Measurements from ENCODE around the gene PCSK2.

Gene PCSK2

DNA sequence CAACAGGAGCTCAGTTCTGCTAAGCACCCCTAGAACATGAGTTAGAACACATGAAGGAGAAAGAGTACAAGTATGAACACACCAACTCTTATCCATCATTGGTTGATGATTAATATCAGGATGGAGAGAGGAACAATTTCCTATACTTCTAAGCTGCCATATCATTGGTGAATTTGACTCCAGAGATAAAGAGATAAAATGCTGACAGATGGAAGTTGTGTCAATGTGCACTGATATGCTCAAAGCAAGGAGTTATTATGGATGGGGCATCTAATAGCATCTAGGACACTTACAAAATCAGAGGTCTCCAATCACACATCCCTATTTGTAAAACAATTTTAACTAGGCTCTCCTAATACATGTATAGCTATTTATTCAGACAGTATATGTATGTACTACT, 159.0 kb downstream of the PCSK2 start:
- H3K27me3 ChIP-seq (ENCODE audit: control insufficient read depth, insufficient read depth, low read length, poor library complexity, severe bottlenecking): no peaks in the 10 kb centered on the region
- H3K27ac ChIP-seq (ENCODE audit: insufficient read depth, low read depth, low read length, poor library complexity, severe bottlenecking): no peak overlapping the region
- no peaks in the 10 kb centered on the region for H3K4me1 ChIP-seq (ENCODE audit: control insufficient read depth, insufficient read depth, low read length)
- no peaks in the 10 kb centered on the region for H3K9me3 ChIP-seq (ENCODE audit: control insufficient read depth, low read length)
- H3K36me3 ChIP-seq (ENCODE audit: control insufficient read depth, insufficient read depth, low read length): no peaks in the 10 kb centered on the region
- H3K4me3 ChIP-seq (ENCODE audit: insufficient read depth, low read depth, low read length): no peak overlapping the region

DNA sequence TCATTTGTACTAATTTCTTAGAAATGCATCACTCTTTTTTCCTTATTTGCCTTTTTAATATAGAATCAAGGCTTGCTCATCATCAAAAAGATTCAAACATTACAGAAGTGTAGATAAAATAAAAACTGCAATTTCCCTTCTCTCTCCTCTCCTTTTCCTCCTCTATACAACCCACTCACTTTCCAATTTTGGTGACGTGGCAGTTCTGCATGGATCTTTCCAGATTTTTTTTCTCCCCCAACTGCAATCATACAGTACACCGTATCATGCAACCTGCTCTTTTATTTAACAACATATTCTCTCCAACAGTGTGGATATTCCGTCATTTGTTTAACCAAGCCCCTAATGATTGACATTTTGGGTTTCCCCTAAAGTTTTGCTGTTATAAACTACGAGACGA, 163.8 kb downstream of the PCSK2 start:
- H3K27ac ChIP-seq (ENCODE audit: insufficient read depth, low read depth, low read length, poor library complexity, severe bottlenecking): no peak overlapping the region
- 94 to 96% methylated on average over 5 of the region's 5 CpGs for WGBS, 2 experiments
- H3K9me3 ChIP-seq (ENCODE audit: control insufficient read depth, low read length): no peaks in the 10 kb centered on the region
- H3K4me3 ChIP-seq (ENCODE audit: insufficient read depth, low read depth, low read length): no peak overlapping the region
- H3K36me3 ChIP-seq (ENCODE audit: control insufficient read depth, insufficient read depth, low read length): no peaks in the 10 kb centered on the region
- H3K27me3 ChIP-seq (ENCODE audit: control insufficient read depth, insufficient read depth, low read length, poor library complexity, severe bottlenecking): no peaks in the 10 kb centered on the region
- H3K4me1 ChIP-seq (ENCODE audit: control insufficient read depth, insufficient read depth, low read length): no peaks in the 10 kb centered on the region

DNA sequence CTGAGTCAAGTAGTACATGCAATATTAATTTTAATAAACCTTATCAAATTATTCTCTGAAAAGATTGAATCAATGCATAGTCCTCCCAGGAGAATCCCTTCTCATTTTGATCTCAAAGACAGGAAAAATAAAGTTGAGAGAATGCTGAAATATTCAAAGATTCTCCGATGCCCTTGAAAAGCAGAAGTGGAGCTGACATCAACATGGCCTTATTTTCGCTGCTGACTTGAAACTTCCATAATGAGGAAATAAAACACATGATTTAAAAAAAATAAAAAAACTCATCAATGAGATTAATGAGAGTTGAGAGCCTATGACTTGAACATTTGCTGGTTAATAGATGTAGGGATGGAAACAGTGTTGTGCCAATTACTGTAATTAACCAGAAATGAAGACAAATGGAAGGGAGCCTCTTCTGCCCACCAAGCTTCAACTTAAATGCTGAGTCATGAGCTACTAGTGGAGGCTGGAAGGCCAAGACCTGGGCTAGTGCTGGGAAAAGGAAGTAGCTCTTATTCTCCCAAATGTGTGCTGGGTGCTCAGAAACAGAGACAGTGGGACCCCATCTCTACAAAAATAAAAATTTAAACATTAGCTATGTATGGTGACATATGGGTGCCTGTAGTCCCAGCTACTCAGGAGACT, 164.4 kb downstream of the PCSK2 start:
- Histone ChIP-seq H3K27ac (ENCODE audit: insufficient read depth, low read depth, low read length, poor library complexity, severe bottlenecking) (no peak overlapping the region), H3K9me3 (ENCODE audit: control insufficient read depth, low read length) (no peaks in the 10 kb centered on the region), H3K36me3 (ENCODE audit: control insufficient read depth, insufficient read depth, low read length) (no peaks in the 10 kb centered on the region), H3K4me1 (ENCODE audit: control insufficient read depth, insufficient read depth, low read length) (no peaks in the 10 kb centered on the region), H3K27me3 (ENCODE audit: control insufficient read depth, insufficient read depth, low read length, poor library complexity, severe bottlenecking) (no peaks in the 10 kb centered on the region), H3K4me3 (ENCODE audit: insufficient read depth, low read depth, low read length) (no peak overlapping the region)
- WGBS, 2 experiments: 96 to 100% methylated on average over 2 of the region's 2 CpGs

DNA sequence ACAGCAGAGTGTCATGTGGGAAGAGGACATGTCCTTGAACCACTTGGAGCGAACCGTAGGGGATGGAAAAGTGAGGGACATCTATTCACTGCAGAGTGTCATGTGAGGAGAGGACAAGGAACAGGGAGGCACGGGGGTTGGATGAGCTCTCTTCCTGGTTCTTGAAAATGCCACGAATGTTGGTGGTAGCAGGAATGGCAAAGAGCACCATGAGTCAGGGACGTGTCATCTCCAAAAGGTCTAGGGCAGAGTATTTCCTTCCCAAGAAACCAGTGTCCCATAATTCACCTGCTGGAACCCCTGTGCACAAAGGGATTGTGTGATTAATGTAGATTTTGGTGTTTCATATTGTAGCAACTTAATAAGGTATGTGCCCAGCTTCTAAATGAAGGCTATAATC, 167.6 kb downstream of the PCSK2 start:
- no peaks in the 10 kb centered on the region for H3K4me1 ChIP-seq (ENCODE audit: control insufficient read depth, insufficient read depth, low read length)
- no peak overlapping the region for H3K27ac ChIP-seq (ENCODE audit: insufficient read depth, low read depth, low read length, poor library complexity, severe bottlenecking)
- H3K36me3 ChIP-seq (ENCODE audit: control insufficient read depth, insufficient read depth, low read length): no peaks in the 10 kb centered on the region
- H3K4me3 ChIP-seq (ENCODE audit: insufficient read depth, low read depth, low read length): no peak overlapping the region
- H3K9me3 ChIP-seq (ENCODE audit: control insufficient read depth, low read length): no peaks in the 10 kb centered on the region
- H3K27me3 ChIP-seq (ENCODE audit: control insufficient read depth, insufficient read depth, low read length, poor library complexity, severe bottlenecking): no peaks in the 10 kb centered on the region
- 90 to 94% methylated on average over 5 of the region's 5 CpGs for WGBS, 2 experiments

- no peak overlapping the region for H3K4me3 ChIP-seq (ENCODE audit: insufficient read depth, low read depth, low read length)
- H3K27ac ChIP-seq (ENCODE audit: insufficient read depth, low read depth, low read length, poor library complexity, severe bottlenecking): no peak overlapping the region
- no peaks in the 10 kb centered on the region for H3K4me1 ChIP-seq (ENCODE audit: control insufficient read depth, insufficient read depth, low read length)
- WGBS, 2 experiments: 91 to 95% methylated on average over 3 of the region's 3 CpGs
- no peaks in the 10 kb centered on the region for H3K36me3 ChIP-seq (ENCODE audit: control insufficient read depth, insufficient read depth, low read length)
- H3K9me3 ChIP-seq (ENCODE audit: control insufficient read depth, low read length): no peaks in the 10 kb centered on the region
- H3K27me3 ChIP-seq (ENCODE audit: control insufficient read depth, insufficient read depth, low read length, poor library complexity, severe bottlenecking): no peaks in the 10 kb centered on the region
These were observed 168.9 kb downstream of the PCSK2 start for GRCh38 chr20:17395729-17396128.

DNA sequence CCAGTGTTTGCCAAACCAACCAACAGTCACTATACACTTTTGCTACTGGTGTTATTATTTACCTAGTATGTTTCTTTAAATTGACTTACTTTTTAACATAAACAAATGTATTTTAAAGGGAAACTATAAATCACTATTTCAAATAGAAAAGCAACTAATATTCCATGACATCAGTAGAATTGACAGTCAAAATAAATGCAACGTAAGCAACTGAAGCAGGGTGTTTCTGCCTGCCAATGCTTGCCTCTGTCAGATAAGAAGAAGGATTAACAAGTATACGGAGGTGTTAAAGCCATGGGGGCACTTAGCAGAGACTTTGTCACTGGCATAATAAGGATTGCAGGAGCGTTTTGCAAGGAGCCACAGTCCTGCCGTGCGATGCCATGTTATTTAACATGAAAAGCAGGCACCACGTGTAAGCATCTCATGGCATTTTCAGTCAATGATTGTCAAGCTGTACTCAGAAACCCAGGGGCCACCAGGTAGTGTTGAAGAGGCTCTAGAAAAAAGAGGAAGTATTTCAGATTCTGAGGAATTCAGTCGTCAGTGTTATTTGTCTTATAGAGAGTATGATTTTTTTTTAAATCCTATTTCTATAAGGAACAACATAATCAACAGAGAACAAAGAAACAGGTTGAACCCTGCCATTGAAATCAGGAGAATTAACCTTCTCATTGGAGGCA, 172.6 kb downstream of the PCSK2 start:
- Histone ChIP-seq H3K4me1 (ENCODE audit: control insufficient read depth, insufficient read depth, low read length) (no peaks in the 10 kb centered on the region), H3K27ac (ENCODE audit: insufficient read depth, low read depth, low read length, poor library complexity, severe bottlenecking) (no peak overlapping the region), H3K36me3 (ENCODE audit: control insufficient read depth, insufficient read depth, low read length) (no peaks in the 10 kb centered on the region), H3K9me3 (ENCODE audit: control insufficient read depth, low read length) (no peaks in the 10 kb centered on the region), H3K27me3 (ENCODE audit: control insufficient read depth, insufficient read depth, low read length, poor library complexity, severe bottlenecking) (no peaks in the 10 kb centered on the region), H3K4me3 (ENCODE audit: insufficient read depth, low read depth, low read length) (no peak overlapping the region)
- WGBS, 2 experiments: 71 to 73% methylated on average over 5 of the region's 7 CpGs

DNA sequence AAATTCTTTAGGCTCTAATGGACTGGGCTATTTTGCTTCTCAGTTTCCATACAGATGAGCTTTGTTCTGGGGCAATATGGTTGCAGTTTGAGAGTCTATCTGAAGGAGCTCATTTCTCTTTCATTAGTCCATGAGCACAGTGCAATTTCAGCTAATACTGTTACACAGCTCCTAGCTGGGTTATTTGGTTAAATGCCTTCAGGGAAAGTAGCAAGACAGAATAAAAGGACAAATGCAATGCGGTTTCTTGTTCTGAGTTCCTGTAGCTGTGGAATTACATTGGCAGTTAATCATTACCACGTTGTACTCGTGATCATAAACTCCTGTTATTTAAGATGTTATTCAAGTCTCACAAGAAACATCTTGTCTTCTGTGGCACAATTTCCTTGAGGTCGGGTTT, 176.6 kb downstream of the PCSK2 start:
- H3K36me3 ChIP-seq (ENCODE audit: control insufficient read depth, insufficient read depth, low read length): no peaks in the 10 kb centered on the region
- no peak overlapping the region for H3K4me3 ChIP-seq (ENCODE audit: insufficient read depth, low read depth, low read length)
- no peaks in the 10 kb centered on the region for H3K27me3 ChIP-seq (ENCODE audit: control insufficient read depth, insufficient read depth, low read length, poor library complexity, severe bottlenecking)
- no peaks in the 10 kb centered on the region for H3K9me3 ChIP-seq (ENCODE audit: control insufficient read depth, low read length)
- no peak overlapping the region for H3K27ac ChIP-seq (ENCODE audit: insufficient read depth, low read depth, low read length, poor library complexity, severe bottlenecking)
- WGBS, 2 experiments: 95 to 96% methylated on average over 4 of the region's 4 CpGs
- no peaks in the 10 kb centered on the region for H3K4me1 ChIP-seq (ENCODE audit: control insufficient read depth, insufficient read depth, low read length)

- Histone ChIP-seq H3K9me3 (ENCODE audit: control insufficient read depth, low read length) (no peaks in the 10 kb centered on the region), H3K36me3 (ENCODE audit: control insufficient read depth, insufficient read depth, low read length) (no peaks in the 10 kb centered on the region), H3K27me3 (ENCODE audit: control insufficient read depth, insufficient read depth, low read length, poor library complexity, severe bottlenecking) (no peaks in the 10 kb centered on the region), H3K4me3 (ENCODE audit: insufficient read depth, low read depth, low read length) (no peak overlapping the region), H3K27ac (ENCODE audit: insufficient read depth, low read depth, low read length, poor library complexity, severe bottlenecking) (no peak overlapping the region), H3K4me1 (ENCODE audit: control insufficient read depth, insufficient read depth, low read length) (no peaks in the 10 kb centered on the region)
- 95 to 98% methylated on average over 3 of the region's 3 CpGs for WGBS, 2 experiments
These were observed 179.3 kb downstream of the PCSK2 start for GRCh38 chr20:17406051-17406590.

GRCh38 chr20:17407550-17407949, 180.7 kb downstream of the PCSK2 start:
- Histone ChIP-seq H3K27me3 (ENCODE audit: control insufficient read depth, insufficient read depth, low read length, poor library complexity, severe bottlenecking) (no peaks in the 10 kb centered on the region), H3K4me1 (ENCODE audit: control insufficient read depth, insufficient read depth, low read length) (no peaks in the 10 kb centered on the region), H3K36me3 (ENCODE audit: control insufficient read depth, insufficient read depth, low read length) (no peaks in the 10 kb centered on the region), H3K4me3 (ENCODE audit: insufficient read depth, low read depth, low read length) (no peak overlapping the region), H3K9me3 (ENCODE audit: control insufficient read depth, low read length) (no peaks in the 10 kb centered on the region), H3K27ac (ENCODE audit: insufficient read depth, low read depth, low read length, poor library complexity, severe bottlenecking) (no peak overlapping the region)
- 94 to 95% methylated on average over 5 of the region's 5 CpGs for WGBS, 2 experiments

DNA sequence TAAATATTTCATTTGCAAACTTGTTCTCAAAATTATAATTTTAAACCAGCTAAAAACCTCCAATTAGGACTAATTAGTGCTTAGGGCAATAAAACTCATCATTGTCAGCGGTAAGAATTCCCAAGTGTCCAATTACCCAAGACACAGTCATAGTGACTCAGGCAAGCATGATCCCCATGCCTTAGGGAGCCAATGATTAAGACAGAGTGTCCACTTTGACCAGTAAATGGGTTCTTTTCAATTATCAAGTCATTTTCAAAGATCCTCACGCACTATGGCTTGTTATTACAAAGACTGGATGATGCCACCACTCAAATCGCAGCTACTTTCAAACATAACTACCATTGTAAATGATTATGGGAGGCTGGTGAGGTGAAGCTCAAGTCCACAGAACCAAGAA, 190.4 kb downstream of the PCSK2 start:
- H3K27ac ChIP-seq (ENCODE audit: insufficient read depth, low read depth, low read length, poor library complexity, severe bottlenecking): no peak overlapping the region
- H3K27me3 ChIP-seq (ENCODE audit: control insufficient read depth, insufficient read depth, low read length, poor library complexity, severe bottlenecking): no peaks in the 10 kb centered on the region
- H3K4me1 ChIP-seq (ENCODE audit: control insufficient read depth, insufficient read depth, low read length): no peaks in the 10 kb centered on the region
- no peak overlapping the region for H3K4me3 ChIP-seq (ENCODE audit: insufficient read depth, low read depth, low read length)
- WGBS, 2 experiments: 92 to 93% methylated on average over 2 of the region's 3 CpGs
- no peaks in the 10 kb centered on the region for H3K9me3 ChIP-seq (ENCODE audit: control insufficient read depth, low read length)
- no peaks in the 10 kb centered on the region for H3K36me3 ChIP-seq (ENCODE audit: control insufficient read depth, insufficient read depth, low read length)
